Ishikawa (cell line): Measurements from ENCODE around the gene RPS23.

Experiments
- CEBPB ChIP-seq: IDR thresholded peaks from 2 replicates; pipeline ENCODE4 v1.6.1; 2012
- CREB1 ChIP-seq: IDR thresholded peaks from 2 replicates; pipeline ENCODE4 v1.6.1; 2012; ENCODE audit warnings: low read depth
- NFIC ChIP-seq: IDR thresholded peaks from 2 replicates; pipeline ENCODE4 v1.6.1; 2012
- RAD21 ChIP-seq: IDR thresholded peaks from 2 replicates; pipeline ENCODE4 v1.6.1; 2012; ENCODE audit warnings: low read depth
- TCF12 ChIP-seq: IDR thresholded peaks from 2 replicates; pipeline ENCODE4 v1.6.1; 2012; ENCODE audit warnings: low read depth
- TEAD4 ChIP-seq: IDR thresholded peaks from 2 replicates; pipeline ENCODE4 v1.6.1; 2012
- YY1 ChIP-seq: IDR thresholded peaks from 2 replicates; pipeline ENCODE4 v1.6.1; 2012; ENCODE audit warnings: low read depth
- ZBTB7A ChIP-seq: IDR thresholded peaks from 2 replicates; pipeline ENCODE4 v1.6.1; 2012; ENCODE audit warnings: low read depth
- TF ChIP-seq, protein P1 (sequence below): IDR thresholded peaks from 2 replicates; pipeline ENCODE4 v1.6.1; 2012; ENCODE audit warnings: low read depth, mild to moderate bottlenecking
- TF ChIP-seq, protein P2 (sequence below): IDR thresholded peaks from 2 replicates; pipeline ENCODE4 v1.6.1; 2012

DNA sequence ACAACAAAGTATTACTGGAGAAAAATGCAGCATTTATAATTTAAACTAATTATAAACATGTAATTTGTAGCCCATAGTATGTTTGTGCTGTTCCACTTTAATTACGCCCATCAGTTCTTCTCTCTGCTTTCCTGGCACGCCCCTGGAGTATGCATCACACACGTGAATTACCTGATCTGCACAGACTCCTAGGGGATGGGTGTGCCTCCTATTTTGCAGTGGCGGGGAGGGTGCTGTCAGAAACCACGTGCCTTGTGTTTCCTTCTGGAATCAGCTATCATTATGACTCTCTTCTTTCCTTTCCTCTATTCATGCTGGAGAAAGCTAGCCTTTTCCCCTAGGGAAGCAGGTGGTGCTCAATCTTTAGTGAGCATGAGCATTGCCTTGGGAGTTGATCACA lies 43.3 kb downstream of the RPS23 start:
- TF ChIP-seq TEAD4 = no peak
- no peak for TF ChIP-seq YY1
- no peak for TF ChIP-seq RAD21
- no peak for TF ChIP-seq ZBTB7A
- TF ChIP-seq, protein P1, sequence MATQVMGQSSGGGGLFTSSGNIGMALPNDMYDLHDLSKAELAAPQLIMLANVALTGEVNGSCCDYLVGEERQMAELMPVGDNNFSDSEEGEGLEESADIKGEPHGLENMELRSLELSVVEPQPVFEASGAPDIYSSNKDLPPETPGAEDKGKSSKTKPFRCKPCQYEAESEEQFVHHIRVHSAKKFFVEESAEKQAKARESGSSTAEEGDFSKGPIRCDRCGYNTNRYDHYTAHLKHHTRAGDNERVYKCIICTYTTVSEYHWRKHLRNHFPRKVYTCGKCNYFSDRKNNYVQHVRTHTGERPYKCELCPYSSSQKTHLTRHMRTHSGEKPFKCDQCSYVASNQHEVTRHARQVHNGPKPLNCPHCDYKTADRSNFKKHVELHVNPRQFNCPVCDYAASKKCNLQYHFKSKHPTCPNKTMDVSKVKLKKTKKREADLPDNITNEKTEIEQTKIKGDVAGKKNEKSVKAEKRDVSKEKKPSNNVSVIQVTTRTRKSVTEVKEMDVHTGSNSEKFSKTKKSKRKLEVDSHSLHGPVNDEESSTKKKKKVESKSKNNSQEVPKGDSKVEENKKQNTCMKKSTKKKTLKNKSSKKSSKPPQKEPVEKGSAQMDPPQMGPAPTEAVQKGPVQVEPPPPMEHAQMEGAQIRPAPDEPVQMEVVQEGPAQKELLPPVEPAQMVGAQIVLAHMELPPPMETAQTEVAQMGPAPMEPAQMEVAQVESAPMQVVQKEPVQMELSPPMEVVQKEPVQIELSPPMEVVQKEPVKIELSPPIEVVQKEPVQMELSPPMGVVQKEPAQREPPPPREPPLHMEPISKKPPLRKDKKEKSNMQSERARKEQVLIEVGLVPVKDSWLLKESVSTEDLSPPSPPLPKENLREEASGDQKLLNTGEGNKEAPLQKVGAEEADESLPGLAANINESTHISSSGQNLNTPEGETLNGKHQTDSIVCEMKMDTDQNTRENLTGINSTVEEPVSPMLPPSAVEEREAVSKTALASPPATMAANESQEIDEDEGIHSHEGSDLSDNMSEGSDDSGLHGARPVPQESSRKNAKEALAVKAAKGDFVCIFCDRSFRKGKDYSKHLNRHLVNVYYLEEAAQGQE = no peak
- TF ChIP-seq CREB1 = no peak
- no peak for TF ChIP-seq TCF12
- TF ChIP-seq CEBPB = no peak
- no peak for TF ChIP-seq NFIC
- TF ChIP-seq, protein P2, sequence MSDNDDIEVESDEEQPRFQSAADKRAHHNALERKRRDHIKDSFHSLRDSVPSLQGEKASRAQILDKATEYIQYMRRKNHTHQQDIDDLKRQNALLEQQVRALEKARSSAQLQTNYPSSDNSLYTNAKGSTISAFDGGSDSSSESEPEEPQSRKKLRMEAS = no peak
